Fibroblast of lung (primary cell): ENCODE measurements around the gene CFAP107.

Experiments
- CTCF ChIP-seq, 2 donors: IDR thresholded peaks in 1 of 2; conservative IDR thresholded peaks in 1 of 2; 1 replicate in 1 of 2; 2 replicates in 1 of 2; pipeline ENCODE4 v1.5.1; 2011 to 2012; ENCODE audit warnings: low read length in 2 of 2, control low read depth in 1 of 2, inconsistent platforms in 1 of 2, low read depth in 1 of 2, mild to moderate bottlenecking in 1 of 2
- EZH2 ChIP-seq: IDR thresholded peaks from 2 replicates; pipeline ENCODE4 v1.5.1; 2012; ENCODE audit warnings: low read length, control low read depth, mild to moderate bottlenecking; ENCODE audit errors: missing control alignments

GRCh38 chr1:12809933-12810332, 63.9 kb downstream of the CFAP107 start:
- TF ChIP-seq CTCF (conservative IDR thresholded peaks at IDR 0.05 in 1 of 2, IDR thresholded peaks at IDR 0.05 in 1 of 2; ENCODE audit: low read depth in 1 of 2, low read length in 2 of 2): no peak
- no peak for TF ChIP-seq EZH2
